H1 (cell line): ENCODE measurements around the gene ANAPC16. TPM values are rescaled to one million over a fixed set of nuclear protein-coding genes. Genes with fewer than 3 reads are reported as not detected.

Experiments used
- CTCF ChIA-PET: fragments of 300-600 bp; sonication (Branson Sonifier 250); formaldehyde crosslinking; loops from one replicate; lab custom pipeline; 2021; ENCODE audit not compliant: partially characterized antibody; lab: Charles Lee
- POLR2A ChIA-PET: fragments of 300-600 bp; sonication (Branson Sonifier 250); formaldehyde crosslinking; loops from one replicate; lab custom pipeline; 2021; ENCODE audit warnings: inconsistent platforms; ENCODE audit not compliant: partially characterized antibody; lab: Charles Lee
- DNase-seq, 2 experiments: peaks; one replicate each; pipeline versions ENCODE4 v3.0.0 to v3.0.0-alpha.2; 2010 to 2022; ENCODE audit warnings: low spot score in 2 of 2, low read depth in 1 of 2, mixed read lengths in 1 of 2
- FAIRE-seq: peaks from 2 replicates; lab custom pipeline; 2011; peaks lifted over from hg19 to GRCh38; lab: Jason Lieb, UNC
- H2AFZ ChIP-seq: 2 replicates; pipeline ENCODE4 v1.8.1; 2012; ENCODE audit warnings: low read length, inconsistent platforms
- H2AK5ac ChIP-seq: 2 replicates; pipeline ENCODE4 v1.6.1; 2013; ENCODE audit warnings: low read depth, low read length
- H2BK120ac ChIP-seq: replicated peaks from 2 replicates; pipeline ENCODE3; 2013; ENCODE audit warnings: low read depth, low read length, inconsistent platforms
- H2BK12ac ChIP-seq: 2 replicates; pipeline ENCODE4 v1.6.1; 2013; ENCODE audit warnings: low read depth, low read length
- H2BK15ac ChIP-seq: 2 replicates; pipeline ENCODE4 v1.6.1; 2013; ENCODE audit warnings: low read length
- H2BK20ac ChIP-seq: 2 replicates; pipeline ENCODE4 v1.6.1; 2013; ENCODE audit warnings: low read length
- H2BK5ac ChIP-seq: 2 replicates; pipeline ENCODE4 v1.6.1; 2013; ENCODE audit warnings: low read depth, low read length
- H3K14ac ChIP-seq: 2 replicates; pipeline ENCODE4 v1.6.1; 2013; ENCODE audit warnings: inconsistent platforms; ENCODE audit not compliant: insufficient read length
- H3K18ac ChIP-seq: 2 replicates; pipeline ENCODE4 v1.6.1; 2013; ENCODE audit warnings: low read length; ENCODE audit errors: extremely low read depth
- H3K23ac ChIP-seq: 2 replicates; pipeline ENCODE4 v1.6.1; 2013; ENCODE audit warnings: inconsistent platforms; ENCODE audit not compliant: insufficient read length
- H3K23me2 ChIP-seq: 2 replicates; pipeline ENCODE4 v1.6.1; 2013; ENCODE audit warnings: low read depth, low read length
- H3K27ac ChIP-seq: 2 replicates; pipeline ENCODE4 v1.6.1; 2011; ENCODE audit warnings: low read depth, low read length, inconsistent platforms
- H3K27me3 ChIP-seq, 4 experiments: replicated peaks in 1 of 4; 1 replicate in 1 of 4; 2 replicates in 3 of 4; pipeline versions ENCODE4 v1.6.1 to v1.8.1; 2011 to 2013; ENCODE audit warnings: low read length in 3 of 4, mild to moderate bottlenecking in 3 of 4, inconsistent platforms in 2 of 4, mixed read lengths in 2 of 4, moderate library complexity in 1 of 4; ENCODE audit not compliant: control insufficient read depth in 3 of 4, insufficient read depth in 3 of 4; ENCODE audit errors: extremely low read depth in 1 of 4
- H3K36me3 ChIP-seq, 4 experiments: 2 replicates each; pipeline versions ENCODE4 v1.6.1 to v1.8.1; 2011 to 2013; ENCODE audit warnings: mild to moderate bottlenecking in 4 of 4, low read length in 3 of 4, moderate library complexity in 2 of 4, control low read depth in 1 of 4, inconsistent platforms in 1 of 4; ENCODE audit not compliant: insufficient read depth in 4 of 4, control insufficient read depth in 2 of 4
- H3K4ac ChIP-seq: replicated peaks from 2 replicates; pipeline ENCODE3; 2013; ENCODE audit warnings: low read length, low read depth, mixed read lengths, inconsistent platforms; ENCODE audit not compliant: insufficient read length
- H3K4me1 ChIP-seq, 4 experiments: replicated peaks in 1 of 4; 1 replicate in 1 of 4; 2 replicates in 3 of 4; pipeline versions ENCODE4 v1.6.1 to v1.8.1; 2011 to 2013; ENCODE audit warnings: low read length in 3 of 4, inconsistent platforms in 2 of 4, mixed read lengths in 1 of 4; ENCODE audit not compliant: insufficient read depth in 4 of 4, control insufficient read depth in 3 of 4
- H3K4me2 ChIP-seq, 2 experiments: 2 replicates each; pipeline versions ENCODE4 v1.6.1 to v1.8.1; 2011 to 2013; ENCODE audit warnings: low read depth in 2 of 2, low read length in 2 of 2, control low read depth in 1 of 2, inconsistent platforms in 1 of 2, mild to moderate bottlenecking in 1 of 2; ENCODE audit not compliant: insufficient read depth in 1 of 2
- H3K4me3 ChIP-seq, 4 experiments: fragments of 200-600, 300-600 bp in 1 of 4; sonication (generic), shearing (Covaris generic), sonication (Bioruptor Twin) in 1 of 4; 2 replicates each; pipeline versions ENCODE4 v1.5.1 to v1.8.1; 2011 to 2016; ENCODE audit warnings: low read length in 4 of 4, low read depth in 3 of 4, control low read depth in 2 of 4, inconsistent platforms in 2 of 4, mild to moderate bottlenecking in 2 of 4, mixed read lengths in 1 of 4, moderate library complexity in 1 of 4; ENCODE audit not compliant: insufficient read depth in 2 of 4; ENCODE audit errors: extremely low read depth in 1 of 4
- H3K56ac ChIP-seq: replicated peaks from 2 replicates; pipeline ENCODE3; 2013; ENCODE audit warnings: low read depth, mild to moderate bottlenecking, mixed read lengths, low read length, inconsistent platforms; ENCODE audit not compliant: insufficient read length
- H3K79me1 ChIP-seq: 2 replicates; pipeline ENCODE4 v1.6.1; 2013; ENCODE audit warnings: low read depth, low read length, control low read depth
- H3K79me2 ChIP-seq, 2 experiments: 2 replicates each; pipeline versions ENCODE4 v1.6.1 to v1.8.1; 2012 to 2013; ENCODE audit warnings: low read length in 2 of 2, mild to moderate bottlenecking in 2 of 2, inconsistent platforms in 1 of 2; ENCODE audit not compliant: insufficient read depth in 2 of 2, control insufficient read depth in 1 of 2
- H3K9ac ChIP-seq, 4 experiments: replicated peaks in 1 of 4; 1 replicate in 1 of 4; 2 replicates in 3 of 4; pipeline versions ENCODE4 v1.6.1 to v1.8.1; 2011 to 2013; ENCODE audit warnings: low read depth in 3 of 4, low read length in 3 of 4, control low read depth in 2 of 4, mild to moderate bottlenecking in 2 of 4, moderate library complexity in 2 of 4, inconsistent platforms in 1 of 4; ENCODE audit errors: extremely low read depth in 1 of 4
- H3K9me3 ChIP-seq, 2 experiments: 2 replicates each; pipeline versions ENCODE4 v1.6.1 to v1.8.1; 2012 to 2013; ENCODE audit warnings: mild to moderate bottlenecking in 2 of 2, moderate library complexity in 2 of 2, control low read depth in 1 of 2, inconsistent platforms in 1 of 2, low read depth in 1 of 2, low read length in 1 of 2, mixed read lengths in 1 of 2; ENCODE audit not compliant: insufficient read depth in 2 of 2
- H4K20me1 ChIP-seq, 2 experiments: replicated peaks in 1 of 2; 2 replicates each; pipeline versions ENCODE3 to v1.8.1; 2011 to 2013; ENCODE audit warnings: inconsistent platforms in 2 of 2, low read length in 2 of 2, mild to moderate bottlenecking in 1 of 2; ENCODE audit not compliant: insufficient read depth in 2 of 2, control insufficient read depth in 1 of 2
- H4K5ac ChIP-seq: 2 replicates; pipeline ENCODE4 v1.6.1; 2013; ENCODE audit warnings: low read length, low read depth, mixed read lengths, inconsistent platforms; ENCODE audit not compliant: insufficient read length
- H4K8ac ChIP-seq: 2 replicates; pipeline ENCODE4 v1.8.0; 2013; ENCODE audit warnings: mild to moderate bottlenecking, moderate library complexity, low read length, inconsistent platforms; ENCODE audit not compliant: insufficient read depth; ENCODE audit errors: extremely low read depth
- H4K91ac ChIP-seq: replicated peaks from 2 replicates; pipeline ENCODE3; 2013; ENCODE audit warnings: low read length, mixed read lengths, inconsistent platforms; ENCODE audit not compliant: insufficient read length
- CBX5 ChIP-seq: fragments of 300-800, 300-1000 bp; sonication (generic); IDR thresholded peaks from 2 replicates; pipeline ENCODE4 v1.7.1; 2016; ENCODE audit warnings: antibody characterized with exemption, low read length, low read depth
- FOSL1 ChIP-seq: IDR thresholded peaks from 2 replicates; pipeline ENCODE4 v1.6.1; 2011; ENCODE audit warnings: mild to moderate bottlenecking, low read depth, low read length, moderate library complexity; ENCODE audit not compliant: insufficient read depth
- HDAC2 ChIP-seq, 2 experiments: fragments of 300-600 bp in 1 of 2; sonication (generic) in 1 of 2; IDR thresholded peaks; 2 replicates each; pipeline ENCODE4 v1.6.1; 2011 to 2012; ENCODE audit warnings: low read depth in 2 of 2, low read length in 2 of 2, mild to moderate bottlenecking in 2 of 2, moderate library complexity in 2 of 2, borderline replicate concordance in 1 of 2, inconsistent platforms in 1 of 2
- JUN ChIP-seq: IDR thresholded peaks from 2 replicates; pipeline ENCODE4 v1.6.1; 2011; ENCODE audit warnings: low read depth, mild to moderate bottlenecking, improper control_type of control experiment, low read length
- KDM1A ChIP-seq: fragments of 200-600, 300-600 bp; sonication (generic); IDR thresholded peaks from 2 replicates; pipeline ENCODE4 v1.7.1; 2016; ENCODE audit warnings: mild to moderate bottlenecking, low read length, borderline replicate concordance
- KDM5A ChIP-seq: fragments of 200-600 bp; IDR thresholded peaks from 2 replicates; pipeline ENCODE4 v1.7.1; 2012; ENCODE audit warnings: mild to moderate bottlenecking, low read length, inconsistent platforms, mixed read lengths
- RXRA ChIP-seq: IDR thresholded peaks from 2 replicates; pipeline ENCODE4 v1.6.1; 2011; ENCODE audit warnings: low read depth, mild to moderate bottlenecking, low read length, moderate library complexity; ENCODE audit not compliant: insufficient read depth
- SAP30 ChIP-seq: fragments of 300-600 bp; sonication (generic); IDR thresholded peaks from 2 replicates; pipeline ENCODE4 v1.7.1; 2012; ENCODE audit warnings: low read length, moderate library complexity, mild to moderate bottlenecking, inconsistent platforms; ENCODE audit not compliant: insufficient read depth, insufficient replicate concordance
- SP1 ChIP-seq: IDR thresholded peaks from 2 replicates; pipeline ENCODE4 v1.6.1; 2011; ENCODE audit warnings: low read depth, low read length
- TAF1 ChIP-seq: IDR thresholded peaks from 2 replicates; pipeline ENCODE4 v1.6.1; 2011; ENCODE audit warnings: mild to moderate bottlenecking, low read depth, low read length
- TCF12 ChIP-seq: IDR thresholded peaks from 2 replicates; pipeline ENCODE4 v1.6.1; 2011; ENCODE audit warnings: low read depth, mild to moderate bottlenecking, low read length
- WGBS, 2 experiments: shearing (Covaris generic) in 1 of 2; methylation state at CpG; one replicate each; pipeline versions ENCODE4 v1.1.6 to v1.1.7; 2013 to 2015; ENCODE audit warnings: low lambda C conversion rate in 2 of 2, mixed read lengths in 2 of 2, inconsistent platforms in 1 of 2, low coverage in 1 of 2, missing lambda C conversion rate in 1 of 2; ENCODE audit not compliant: insufficient replicate concordance in 2 of 2, insufficient coverage in 1 of 2, insufficient read length in 1 of 2; ENCODE audit errors: extremely low coverage in 1 of 2, missing lambda C conversion rate in 1 of 2; 5-methylcytosine and 5-hydroxymethylcytosine counted together
- polyA plus RNA-seq, 7 experiments: library from polyadenylated mRNA; depleted of rRNA in 3 of 7; stranded (reverse) in 5 of 7; unstranded in 2 of 7; fragments of >200 nt in 5 of 7; fragments of 200-250 nt in 2 of 7; gene quantifications; 1 replicate in 5 of 7; 2 replicates in 1 of 7; 4 replicates in 1 of 7; pipeline versions ENCODE4 v1.2.1 to v1.2.3, GENCODE V29; 2011 to 2013; ENCODE audit warnings: missing spikeins in 2 of 7, mixed read lengths in 2 of 7
- total RNA-seq: library from RNA; stranded (reverse); fragmentation: NEBNext Ultra II Directional; extraction: Animal tissue kit (Norgen Biotek cat#: 25700); gene quantifications from 2 replicates; pipeline ENCODE4 v1.2.1, GENCODE V29; 2021
- TF ChIP-seq, protein P1 (sequence below): IDR thresholded peaks from 2 replicates; pipeline ENCODE4 v1.6.1; 2012; ENCODE audit warnings: inconsistent platforms

Gene ANAPC16
- total and polyA plus RNA-seq, 2 of the 8 experiments (the other 6 are each of a cell fraction or from before 2014, with no cell fraction given): 53.1 to 57.4 TPM

DNA sequence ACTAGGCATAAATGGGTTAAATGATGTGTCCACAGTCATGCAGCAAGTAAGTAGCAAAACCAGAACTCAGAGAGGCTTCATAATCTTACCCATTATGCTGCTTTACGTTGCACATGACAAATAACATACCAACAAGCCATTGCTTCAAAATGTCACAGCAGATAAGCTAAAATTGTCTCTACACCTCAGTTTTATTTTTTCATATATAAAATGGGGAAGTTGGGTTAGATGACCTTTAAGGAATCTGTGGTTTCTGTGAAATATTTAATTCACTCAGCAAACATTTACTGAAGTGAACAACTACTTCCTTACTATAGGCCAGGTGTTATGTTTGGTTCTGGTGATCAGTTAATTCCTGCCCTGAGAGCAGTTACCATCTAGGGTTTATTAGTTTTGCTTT is 2.5 kb downstream of the ANAPC16 start:
- FAIRE-seq: no peak
- peaks cover 0 to 7% (median 3%) of the 10 kb centered on the region in 4 experiments; a peak in 3 of 7 replicates for H3K4me1 ChIP-seq
- no peak overlapping the region for H3K4me3 ChIP-seq
- no peak overlapping the region for H2BK15ac ChIP-seq
- no peak overlapping the region for H3K14ac ChIP-seq
- H3K23ac ChIP-seq: no peak overlapping the region
- H3K9ac ChIP-seq: no peak overlapping the region
- no peak overlapping the region for H4K91ac ChIP-seq
- no peak overlapping the region for H4K8ac ChIP-seq
- H4K5ac ChIP-seq: no peak overlapping the region
- no peak overlapping the region for H2BK12ac ChIP-seq
- POLR2A ChIA-PET: interaction anchor here (0.8 to 1.9 kb wide), 5 partner anchors 10 to 113 kb away, joined by 3 to 13 read pairs (median 4); partner anchors contain the start of gene DDIT4
- H3K9me3 ChIP-seq: no peaks in the 10 kb centered on the region
- no peak overlapping the region for H3K4ac ChIP-seq
- no peak overlapping the region for H3K27ac ChIP-seq
- no peak for DNase-seq
- no peak overlapping the region for H2BK20ac ChIP-seq
- H2AK5ac ChIP-seq: no peak overlapping the region
- no peaks in the 10 kb centered on the region for H4K20me1 ChIP-seq
- H3K56ac ChIP-seq: no peak overlapping the region
- no peak overlapping the region for H2BK5ac ChIP-seq
- H3K36me3 ChIP-seq: peaks cover 2 to 11% (median 5%) of the 10 kb centered on the region in 4 experiments; a peak in 4 of 8 replicates
- no peak overlapping the region for H3K18ac ChIP-seq
- CTCF ChIA-PET: interaction anchor here (2.1 to 5.0 kb wide), 2 partner anchors 11 to 92 kb away, joined by 8 to 39 read pairs; no protein-coding TSS in a partner anchor
- peaks cover 3% of the 10 kb centered on the region; the same call in 1 of the 2 replicates for H3K79me1 ChIP-seq
- no peak overlapping the region for H2AFZ ChIP-seq
- H3K79me2 ChIP-seq: peaks cover 6 to 42% of the 10 kb centered on the region in 2 experiments
- H3K27me3 ChIP-seq: no peaks in the 10 kb centered on the region
- peaks cover 2% of the 10 kb centered on the region; the same call in 1 of the 2 replicates for H3K23me2 ChIP-seq
- WGBS, 2 experiments: 96% methylated on average over 1 of the region's 1 CpG; no CpG with 5 or more reads in 1 of the 2 experiments
- no peak overlapping the region for H2BK120ac ChIP-seq
- no peak overlapping the region for H3K4me2 ChIP-seq
- TF ChIP-seq RXRA (no peak), SAP30 (no peak), TAF1 (no peak), HDAC2 (IDR thresholded peaks at IDR 0.05; ENCODE audit: borderline replicate concordance in 1 of 2, low read depth in 2 of 2, low read length in 2 of 2) (no peak), JUN (no peak), CBX5 (no peak), FOSL1 (no peak), TCF12 (no peak), SP1 (no peak), KDM1A (no peak), KDM5A (no peak)
- TF ChIP-seq, protein P1, sequence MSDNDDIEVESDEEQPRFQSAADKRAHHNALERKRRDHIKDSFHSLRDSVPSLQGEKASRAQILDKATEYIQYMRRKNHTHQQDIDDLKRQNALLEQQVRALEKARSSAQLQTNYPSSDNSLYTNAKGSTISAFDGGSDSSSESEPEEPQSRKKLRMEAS: no peak
